ENCODE measurements around the gene UBASH3A. TPM values are rescaled to one million over a fixed set of nuclear protein-coding genes. Genes with fewer than 3 reads are reported as not detected.

Gene UBASH3A
- total RNA-seq, 1 experiment from 2014 or later = 0.07 TPM

DNA sequence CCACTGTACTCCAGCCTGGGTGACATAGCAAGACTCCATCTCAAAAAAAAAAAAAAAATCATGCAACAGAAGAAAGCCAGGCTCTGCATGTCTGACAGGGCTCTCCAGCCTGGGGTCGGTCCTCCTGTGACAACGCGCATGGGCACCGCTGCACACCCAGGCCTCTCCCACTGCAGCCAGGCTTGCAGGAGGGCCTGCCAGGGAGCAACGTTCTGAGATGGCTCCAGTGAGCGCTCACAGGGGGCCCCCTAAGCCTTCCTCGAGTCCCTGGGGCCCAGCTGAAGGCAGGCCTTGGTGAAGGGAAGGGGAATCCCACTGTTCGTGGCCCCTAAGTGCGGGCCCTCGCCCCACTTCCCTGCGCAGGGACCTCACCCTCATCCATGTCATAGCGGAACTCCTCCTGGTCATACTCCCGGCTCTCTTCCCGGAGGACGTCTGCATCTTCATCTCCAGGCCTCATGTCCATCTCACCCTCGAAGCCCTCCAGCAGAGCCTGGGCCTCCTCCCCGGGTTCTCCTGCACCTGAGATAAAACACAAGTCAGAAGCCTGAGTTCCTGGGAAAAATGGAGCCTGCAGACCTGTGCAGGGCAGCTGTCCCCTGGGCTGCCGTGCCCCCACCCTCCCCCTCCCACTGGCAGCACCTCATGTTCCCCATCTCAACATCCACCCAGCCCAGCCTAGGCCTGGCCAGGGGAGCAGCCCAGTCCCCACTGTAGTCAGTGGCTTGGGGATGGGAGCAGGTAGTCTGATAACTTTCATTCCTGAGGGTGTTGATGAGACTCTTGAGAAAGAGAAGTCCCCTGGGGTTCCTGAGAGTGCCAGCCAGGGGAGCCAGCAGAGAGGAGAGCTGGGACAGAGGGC is 72.1 kb downstream of the UBASH3A start (continued):
- TF ChIP-seq, protein P1, sequence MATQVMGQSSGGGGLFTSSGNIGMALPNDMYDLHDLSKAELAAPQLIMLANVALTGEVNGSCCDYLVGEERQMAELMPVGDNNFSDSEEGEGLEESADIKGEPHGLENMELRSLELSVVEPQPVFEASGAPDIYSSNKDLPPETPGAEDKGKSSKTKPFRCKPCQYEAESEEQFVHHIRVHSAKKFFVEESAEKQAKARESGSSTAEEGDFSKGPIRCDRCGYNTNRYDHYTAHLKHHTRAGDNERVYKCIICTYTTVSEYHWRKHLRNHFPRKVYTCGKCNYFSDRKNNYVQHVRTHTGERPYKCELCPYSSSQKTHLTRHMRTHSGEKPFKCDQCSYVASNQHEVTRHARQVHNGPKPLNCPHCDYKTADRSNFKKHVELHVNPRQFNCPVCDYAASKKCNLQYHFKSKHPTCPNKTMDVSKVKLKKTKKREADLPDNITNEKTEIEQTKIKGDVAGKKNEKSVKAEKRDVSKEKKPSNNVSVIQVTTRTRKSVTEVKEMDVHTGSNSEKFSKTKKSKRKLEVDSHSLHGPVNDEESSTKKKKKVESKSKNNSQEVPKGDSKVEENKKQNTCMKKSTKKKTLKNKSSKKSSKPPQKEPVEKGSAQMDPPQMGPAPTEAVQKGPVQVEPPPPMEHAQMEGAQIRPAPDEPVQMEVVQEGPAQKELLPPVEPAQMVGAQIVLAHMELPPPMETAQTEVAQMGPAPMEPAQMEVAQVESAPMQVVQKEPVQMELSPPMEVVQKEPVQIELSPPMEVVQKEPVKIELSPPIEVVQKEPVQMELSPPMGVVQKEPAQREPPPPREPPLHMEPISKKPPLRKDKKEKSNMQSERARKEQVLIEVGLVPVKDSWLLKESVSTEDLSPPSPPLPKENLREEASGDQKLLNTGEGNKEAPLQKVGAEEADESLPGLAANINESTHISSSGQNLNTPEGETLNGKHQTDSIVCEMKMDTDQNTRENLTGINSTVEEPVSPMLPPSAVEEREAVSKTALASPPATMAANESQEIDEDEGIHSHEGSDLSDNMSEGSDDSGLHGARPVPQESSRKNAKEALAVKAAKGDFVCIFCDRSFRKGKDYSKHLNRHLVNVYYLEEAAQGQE (IDR thresholded peaks at IDR 0.05; ENCODE audit: low read depth) = no peak
- no peak for TF ChIP-seq ELF1 (IDR thresholded peaks at IDR 0.05; ENCODE audit: borderline replicate concordance, low read depth)
- TF ChIP-seq ZFX (IDR thresholded peaks at IDR 0.05) = no peak
- TF ChIP-seq SRF (IDR thresholded peaks at IDR 0.05; ENCODE audit: low read depth) = no peak
- no peak for TF ChIP-seq EZH2 (IDR thresholded peaks at IDR 0.05)

DNA sequence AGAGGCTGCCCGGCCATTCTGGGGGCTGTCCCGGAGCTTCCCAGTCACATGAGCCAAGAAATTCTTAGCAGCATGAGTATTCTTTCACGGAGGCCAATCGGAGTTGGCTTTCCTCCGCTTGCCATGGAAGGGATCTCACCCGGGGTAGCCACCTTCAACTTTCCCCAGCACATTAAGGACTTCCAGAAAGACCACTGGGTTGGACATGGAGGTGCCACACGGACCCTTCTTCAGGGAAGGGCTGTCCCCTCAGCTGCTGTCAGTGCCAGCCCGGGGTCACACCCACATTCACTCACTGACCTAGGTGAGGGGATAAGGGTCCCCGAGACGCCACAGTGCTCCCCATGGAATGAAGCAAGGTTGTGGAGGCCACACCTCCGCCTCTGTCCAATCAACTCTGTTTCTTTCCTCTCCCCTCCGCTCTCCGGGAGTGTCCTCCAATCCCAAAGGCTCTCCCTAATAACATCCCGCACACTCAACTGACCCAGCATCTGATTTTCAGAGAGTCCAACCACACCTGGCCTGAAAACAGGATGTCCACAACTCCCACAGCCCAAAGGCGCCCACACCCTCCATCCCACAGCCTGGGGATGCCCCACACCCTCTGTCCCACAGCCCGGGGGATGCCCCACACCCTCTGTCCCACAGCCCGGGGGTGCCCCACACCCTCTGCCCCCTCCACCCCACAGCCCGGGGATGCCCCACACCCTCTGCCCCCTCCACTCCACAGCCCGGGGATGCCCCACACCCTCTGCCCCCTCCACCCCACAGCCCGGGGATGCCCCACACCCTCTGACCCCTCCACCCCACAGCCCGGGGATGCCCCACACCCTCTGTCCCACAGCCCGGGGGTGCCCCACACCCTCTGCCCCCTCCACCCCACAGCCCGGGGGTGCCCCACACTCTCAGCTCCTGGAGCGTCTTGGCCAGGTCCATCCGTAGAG is 73.0 kb downstream of the UBASH3A start:
- Histone ChIP-seq H3K4me3 (replicated peaks in 1 of 2; ENCODE audit: low read depth in 1 of 2, low read length in 2 of 2) (no peak overlapping the region), H2AFZ (ENCODE audit: low read depth, low read length, poor library complexity, severe bottlenecking) (no peak overlapping the region)
- CTCF ChIA-PET = no interaction called here
- TF ChIP-seq CBX3 (IDR thresholded peaks at IDR 0.05; ENCODE audit: low read depth) (no peak), ELF1 (IDR thresholded peaks at IDR 0.05; ENCODE audit: borderline replicate concordance, low read depth) (no peak), TCF7L2 (IDR thresholded peaks at IDR 0.05; ENCODE audit: borderline replicate concordance, extremely low read depth, insufficient read depth, insufficient read length) (no peak), CEBPB (IDR thresholded peaks at IDR 0.05; ENCODE audit: low read depth) (no peak), JUND (IDR thresholded peaks at IDR 0.05) (no peak), YY1 (IDR thresholded peaks at IDR 0.05; ENCODE audit: extremely low read depth, insufficient replicate concordance, low read depth, low read length) (no peak), RAD21 (IDR thresholded peaks at IDR 0.05; ENCODE audit: low read depth) (no peak), POLR2A (IDR thresholded peaks at IDR 0.05; ENCODE audit: borderline replicate concordance, extremely low read depth, insufficient read depth, insufficient read length) (no peak), ZNF274 (IDR thresholded peaks at IDR 0.05; ENCODE audit: low read depth, low read length) (no peak)
- TF ChIP-seq, protein P2, sequence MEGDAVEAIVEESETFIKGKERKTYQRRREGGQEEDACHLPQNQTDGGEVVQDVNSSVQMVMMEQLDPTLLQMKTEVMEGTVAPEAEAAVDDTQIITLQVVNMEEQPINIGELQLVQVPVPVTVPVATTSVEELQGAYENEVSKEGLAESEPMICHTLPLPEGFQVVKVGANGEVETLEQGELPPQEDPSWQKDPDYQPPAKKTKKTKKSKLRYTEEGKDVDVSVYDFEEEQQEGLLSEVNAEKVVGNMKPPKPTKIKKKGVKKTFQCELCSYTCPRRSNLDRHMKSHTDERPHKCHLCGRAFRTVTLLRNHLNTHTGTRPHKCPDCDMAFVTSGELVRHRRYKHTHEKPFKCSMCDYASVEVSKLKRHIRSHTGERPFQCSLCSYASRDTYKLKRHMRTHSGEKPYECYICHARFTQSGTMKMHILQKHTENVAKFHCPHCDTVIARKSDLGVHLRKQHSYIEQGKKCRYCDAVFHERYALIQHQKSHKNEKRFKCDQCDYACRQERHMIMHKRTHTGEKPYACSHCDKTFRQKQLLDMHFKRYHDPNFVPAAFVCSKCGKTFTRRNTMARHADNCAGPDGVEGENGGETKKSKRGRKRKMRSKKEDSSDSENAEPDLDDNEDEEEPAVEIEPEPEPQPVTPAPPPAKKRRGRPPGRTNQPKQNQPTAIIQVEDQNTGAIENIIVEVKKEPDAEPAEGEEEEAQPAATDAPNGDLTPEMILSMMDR (IDR thresholded peaks at IDR 0.05 in 2 of 3, conservative IDR thresholded peaks at IDR 0.05 in 1 of 3; ENCODE audit: borderline replicate concordance in 1 of 3, insufficient read depth in 1 of 3, low read depth in 2 of 3, low read length in 2 of 3) = no peak
- TF ChIP-seq, protein P3, sequence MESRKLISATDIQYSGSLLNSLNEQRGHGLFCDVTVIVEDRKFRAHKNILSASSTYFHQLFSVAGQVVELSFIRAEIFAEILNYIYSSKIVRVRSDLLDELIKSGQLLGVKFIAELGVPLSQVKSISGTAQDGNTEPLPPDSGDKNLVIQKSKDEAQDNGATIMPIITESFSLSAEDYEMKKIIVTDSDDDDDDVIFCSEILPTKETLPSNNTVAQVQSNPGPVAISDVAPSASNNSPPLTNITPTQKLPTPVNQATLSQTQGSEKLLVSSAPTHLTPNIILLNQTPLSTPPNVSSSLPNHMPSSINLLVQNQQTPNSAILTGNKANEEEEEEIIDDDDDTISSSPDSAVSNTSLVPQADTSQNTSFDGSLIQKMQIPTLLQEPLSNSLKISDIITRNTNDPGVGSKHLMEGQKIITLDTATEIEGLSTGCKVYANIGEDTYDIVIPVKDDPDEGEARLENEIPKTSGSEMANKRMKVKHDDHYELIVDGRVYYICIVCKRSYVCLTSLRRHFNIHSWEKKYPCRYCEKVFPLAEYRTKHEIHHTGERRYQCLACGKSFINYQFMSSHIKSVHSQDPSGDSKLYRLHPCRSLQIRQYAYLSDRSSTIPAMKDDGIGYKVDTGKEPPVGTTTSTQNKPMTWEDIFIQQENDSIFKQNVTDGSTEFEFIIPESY (IDR thresholded peaks at IDR 0.05; ENCODE audit: extremely low read depth, insufficient replicate concordance, low read length) = no peak

More for the DNA sequence above, 73.0 kb downstream of the UBASH3A start:
- BruUV-seq (replicated peaks) = no TSS peak
- no peaks in the 10 kb centered on the region for H3K9me3 ChIP-seq (ENCODE audit: control insufficient read depth in 1 of 2, insufficient read depth in 1 of 2, low read depth in 1 of 2, low read length in 2 of 2)
- RAD21 ChIA-PET (ENCODE audit: low non-redundant PET in 1 of 2, low total read pairs in 2 of 2, uncharacterized antibody in 2 of 2, unreplicated experiment in 2 of 2) = no interaction called here
- no peaks in the 10 kb centered on the region for H3K36me3 ChIP-seq (ENCODE audit: control insufficient read depth in 1 of 2, insufficient read depth in 2 of 2, low read length in 2 of 2)
- H3K27ac ChIP-seq (ENCODE audit: low read depth, low read length) = no peak overlapping the region
- no peaks in the 10 kb centered on the region for H3K9me2 ChIP-seq (ENCODE audit: insufficient read depth)
- intact Hi-C loops (cut with micrococcal nuclease) = no loop called here
- H3K79me2 ChIP-seq (ENCODE audit: insufficient read depth, low read length) = no peaks in the 10 kb centered on the region
- no peak overlapping the region for H3K4me2 ChIP-seq (ENCODE audit: low read length)
- POLR2A ChIA-PET = no interaction called here
- peaks cover 12 to 19% of the 10 kb centered on the region in 2 experiments for H3K4me1 ChIP-seq (ENCODE audit: control insufficient read depth in 1 of 2, insufficient read depth in 2 of 2, low read length in 2 of 2)
- no peaks in the 10 kb centered on the region for H4K20me1 ChIP-seq (ENCODE audit: insufficient read depth)
- DNase-seq (ENCODE audit: low read depth, low spot score) = no peak
- no peaks in the 10 kb centered on the region for H3K27me3 ChIP-seq (ENCODE audit: insufficient read depth, low read length)
- H3K9ac ChIP-seq (ENCODE audit: low read length) = no peak overlapping the region
- ATAC-seq = no peak

Measured in HCT116 (cell line).